GM18870 (cell line): ENCODE data around the gene RIPOR3.
"Not testable (repeated sequence)": the region's sequence is repeated elsewhere in the genome, so short reads cannot be mapped to it uniquely, and the experiment has no call there.

Source experiments
- ATAC-seq: cut with Tn5 transposase; IDR thresholded peaks from one replicate; pipeline ENCODE4 v1.9.1; 2021; ENCODE audit warnings: moderate library complexity; ENCODE audit not compliant: unreplicated experiment

RIPOR3 gene

GRCh38 chr20:50635014-50635557 lies 56.3 kb downstream of the RIPOR3 start:
- no peak for ATAC-seq

- no peak for ATAC-seq
Measured at GRCh38 chr20:50634191-50634590, 57.2 kb downstream of the RIPOR3 start.

DNA sequence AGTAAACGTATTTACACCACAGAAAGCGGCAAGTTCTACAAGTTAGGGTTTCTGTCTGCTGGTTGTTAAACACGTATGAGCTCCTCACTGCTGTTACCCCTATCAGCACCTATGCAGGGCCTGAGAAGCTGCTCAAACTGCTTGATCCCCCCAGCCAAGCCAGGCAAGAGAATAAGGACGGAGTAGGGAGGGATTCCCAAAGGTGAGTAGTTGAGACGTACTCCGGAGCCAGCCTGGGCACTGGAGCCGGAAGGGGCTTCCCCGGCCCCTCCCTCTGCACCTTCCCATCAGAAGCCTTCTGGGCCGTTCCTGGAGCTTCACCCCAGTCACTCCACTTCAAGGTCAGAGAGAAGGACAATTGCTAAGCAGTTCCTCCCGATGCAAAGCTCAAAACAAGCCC lies 58.0 kb downstream of the RIPOR3 start:
- no peak for ATAC-seq

- ATAC-seq = no peak
Measured at GRCh38 chr20:50632701-50633100, 58.6 kb downstream of the RIPOR3 start.

- ATAC-seq = no peak
Measured at GRCh38 chr20:50632236-50632635, 59.1 kb downstream of the RIPOR3 start.

GRCh38 chr20:50630578-50631263 lies 60.6 kb downstream of the RIPOR3 start:
- no peak for ATAC-seq

GRCh38 chr20:50629670-50630045 lies 61.7 kb downstream of the RIPOR3 start:
- no peak for ATAC-seq

GRCh38 chr20:50628853-50629669 lies 62.3 kb downstream of the RIPOR3 start:
- no peak for ATAC-seq

DNA sequence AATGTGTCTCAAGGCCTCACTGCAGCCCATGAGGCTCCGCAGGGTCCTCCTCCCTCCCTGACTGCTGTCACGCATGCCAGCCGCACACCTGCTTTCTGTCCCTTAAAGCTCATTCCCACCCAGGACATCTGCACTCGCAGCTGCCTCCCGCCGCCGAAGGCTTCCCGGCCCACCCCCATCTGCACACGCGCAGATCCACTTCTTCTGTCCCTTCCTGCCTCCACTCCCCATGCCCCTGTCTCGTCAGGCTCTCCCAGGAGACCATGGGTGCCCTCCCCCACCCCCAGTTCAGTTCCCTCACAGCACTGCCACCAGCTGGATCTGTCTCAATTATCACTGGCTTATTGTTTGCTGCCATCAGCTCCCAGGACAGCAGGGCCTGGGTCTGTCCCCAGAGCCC lies 63.0 kb downstream of the RIPOR3 start:
- ATAC-seq = no peak

GRCh38 chr20:50627747-50628146 lies 63.6 kb downstream of the RIPOR3 start:
- ATAC-seq = no peak

DNA sequence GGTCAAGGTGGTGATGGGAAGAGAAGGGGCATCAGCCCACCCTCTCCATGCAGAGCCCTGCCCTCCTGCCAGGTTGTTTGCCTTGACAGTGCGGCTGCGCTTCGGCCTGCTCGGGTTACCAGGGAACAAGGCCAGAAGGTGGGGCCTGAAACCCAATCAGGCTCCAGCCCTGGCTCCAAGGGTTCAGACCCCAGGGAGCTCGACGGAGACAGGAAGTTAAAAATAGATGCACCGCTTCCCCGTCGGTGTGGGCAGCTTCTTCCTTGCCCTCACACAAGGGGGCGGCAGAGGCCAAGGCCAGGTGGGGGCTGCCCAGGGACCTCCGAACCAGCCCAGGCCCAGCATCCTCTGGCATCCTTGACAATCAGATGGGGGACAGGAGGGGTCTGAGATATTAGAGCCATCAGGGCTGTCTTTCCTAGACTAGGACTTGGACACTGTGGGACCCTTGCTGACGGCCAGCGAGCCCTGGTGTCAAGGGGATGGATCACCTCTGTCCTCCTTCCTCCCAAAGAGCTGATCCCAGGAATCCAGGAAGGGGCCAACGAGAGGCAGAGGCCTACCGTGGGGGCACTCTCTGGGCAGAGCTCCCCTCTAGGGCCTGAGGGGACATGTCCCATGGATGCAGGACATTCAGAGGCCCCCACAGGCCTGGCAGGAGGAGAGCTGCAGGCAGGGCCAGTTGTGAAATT lies 65.2 kb downstream of the RIPOR3 start:
- no peak for ATAC-seq

GRCh38 chr20:50624351-50625016 lies 66.9 kb downstream of the RIPOR3 start:
- no peak for ATAC-seq

DNA sequence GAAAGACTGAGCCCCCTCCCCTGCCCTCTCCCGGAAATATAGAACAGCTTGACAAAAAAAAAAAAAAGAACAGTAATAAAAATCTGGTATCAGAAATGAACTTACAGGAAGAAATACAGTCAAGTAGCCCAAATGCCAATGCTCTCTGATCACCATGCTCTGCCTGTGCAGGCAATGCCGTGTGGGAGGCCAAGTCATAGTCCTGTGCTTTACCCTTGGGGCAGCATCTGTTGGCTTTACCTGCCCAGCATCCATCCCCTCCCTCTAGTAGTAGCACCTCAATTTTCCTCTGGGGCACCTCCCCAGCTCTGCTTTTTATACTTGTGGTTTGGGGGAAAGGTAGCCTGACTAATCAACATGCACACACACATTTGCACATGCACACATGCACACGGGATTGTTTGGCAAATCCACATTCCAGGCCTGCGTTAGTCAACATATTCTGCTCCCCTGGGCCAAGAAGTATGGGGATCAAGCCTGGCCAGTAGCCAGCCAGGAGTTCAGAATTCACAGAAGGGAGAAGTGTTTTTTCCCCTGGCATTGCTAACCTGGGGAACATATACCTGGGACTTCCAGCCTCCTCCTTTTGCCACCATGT lies 70.2 kb downstream of the RIPOR3 start:
- no peak for ATAC-seq

- ATAC-seq = not testable (repeated sequence)
Measured at GRCh38 chr20:50620459-50620858, 70.9 kb downstream of the RIPOR3 start.

DNA sequence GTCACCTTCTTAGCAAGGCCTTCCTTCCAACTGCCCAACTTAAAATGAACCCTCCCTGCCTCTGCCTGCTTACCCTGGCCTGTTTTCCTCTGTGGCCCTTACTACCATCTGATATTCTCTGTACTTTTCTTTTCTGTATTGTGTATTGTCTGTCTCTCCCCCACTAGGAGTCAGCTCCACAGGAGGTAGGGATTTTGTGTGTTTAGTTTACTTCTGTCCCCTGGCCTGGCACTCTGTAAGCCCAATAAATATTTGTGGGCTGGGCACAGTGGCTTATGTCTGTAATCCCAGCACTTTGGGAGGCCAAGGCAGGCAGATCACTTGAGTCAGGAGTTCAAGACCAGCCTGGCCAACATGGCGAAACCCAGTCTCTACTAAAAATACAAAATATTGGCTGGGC lies 72.8 kb downstream of the RIPOR3 start:
- ATAC-seq = no peak

GRCh38 chr20:50617022-50617421 lies 74.3 kb downstream of the RIPOR3 start:
- no peak for ATAC-seq

DNA sequence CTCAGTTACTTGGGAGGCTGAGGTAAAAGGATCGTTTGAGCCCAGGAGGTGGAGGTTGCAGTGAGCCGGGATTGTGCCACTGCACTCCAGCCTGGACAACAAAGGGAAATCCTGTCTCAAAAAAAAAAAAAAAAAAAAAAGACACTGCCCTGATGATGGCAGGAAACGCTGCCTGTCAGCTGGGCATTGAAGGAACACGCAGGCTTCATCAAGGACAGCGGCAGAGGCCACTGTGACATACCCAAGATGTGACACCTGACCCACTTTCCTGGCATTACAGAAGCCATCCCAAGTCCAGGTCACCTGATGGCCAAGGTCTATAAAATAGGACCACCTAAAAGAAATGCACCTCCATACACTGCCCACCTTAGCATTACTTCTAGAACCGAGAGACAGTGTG lies 75.9 kb downstream of the RIPOR3 start:
- ATAC-seq = no peak

DNA sequence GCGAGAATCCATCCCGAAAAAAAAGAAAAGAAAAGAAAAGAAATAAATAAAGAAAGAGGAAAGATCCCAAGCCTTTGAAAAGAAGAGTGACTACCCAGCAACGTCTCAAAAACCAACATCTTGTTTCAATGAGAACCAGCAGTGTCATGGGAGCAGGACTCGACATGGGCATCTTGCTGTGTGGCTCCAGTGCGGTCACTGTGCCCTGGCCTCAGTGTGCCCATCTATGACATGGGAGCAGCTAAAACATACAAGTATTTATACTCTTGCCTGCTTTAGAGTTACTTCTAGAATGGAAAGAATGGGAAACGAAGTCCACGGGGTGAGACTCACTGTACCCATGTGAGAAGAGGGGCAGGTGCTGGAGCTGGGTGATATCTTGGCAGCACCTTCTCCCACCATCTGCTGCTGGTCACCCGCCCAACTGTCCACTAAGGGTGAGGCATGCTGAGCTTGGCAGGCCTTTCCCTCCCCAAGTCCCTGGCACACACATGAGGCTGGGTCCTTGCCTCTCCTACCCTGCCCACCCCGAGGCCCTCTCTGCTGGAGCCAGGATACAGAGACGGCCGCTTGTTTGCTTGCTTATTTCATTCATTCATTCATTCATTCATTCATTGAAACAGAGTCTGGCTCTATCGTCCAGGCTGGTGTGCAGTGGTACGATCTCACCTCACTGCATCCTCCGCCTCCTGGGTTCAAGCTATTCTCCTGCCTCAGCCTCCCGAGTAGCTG lies 77.7 kb downstream of the RIPOR3 start:
- ATAC-seq = no peak

- ATAC-seq = no peak
Measured at GRCh38 chr20:50611128-50611810, 80.1 kb downstream of the RIPOR3 start.
